ENCODE data around the gene NEDD4L. TPM values are rescaled to one million over a fixed set of nuclear protein-coding genes. Genes with fewer than 3 reads are reported as not detected.

Gene NEDD4L
- total and polyA plus RNA-seq, 5 donors from 2014 or later: 4.4 to 19.6 (median 7.8) TPM

DNA sequence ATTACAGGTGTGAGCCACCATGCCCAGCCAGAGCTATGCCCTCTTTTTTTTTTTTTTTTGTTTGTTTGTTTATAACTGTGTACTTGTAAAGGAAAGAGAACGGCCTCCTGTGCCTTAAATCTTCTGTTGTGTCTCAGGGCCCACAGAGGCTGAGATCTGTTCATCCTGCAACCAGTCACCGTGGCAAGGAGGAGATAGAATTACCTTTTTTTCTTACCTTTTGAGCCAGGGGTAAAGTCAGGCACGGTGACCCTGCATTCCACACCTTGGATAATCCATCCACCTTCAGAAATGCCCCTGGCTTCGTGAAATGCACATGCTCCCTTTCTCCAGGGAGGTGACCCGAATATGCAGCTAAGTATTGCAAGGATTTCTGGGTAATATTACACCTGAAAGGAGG lies 12.8 kb downstream of the NEDD4L start:
- H3K27me3 Mint-ChIP-seq: peaks cover 5% of the 10 kb centered on the region
- Histone ChIP-seq H3K4me1 (ENCODE audit: control insufficient read depth, insufficient read depth, low read length, poor library complexity, severe bottlenecking) (no peaks in the 10 kb centered on the region), H3K27me3 (ENCODE audit: control insufficient read depth, insufficient read depth, low read length) (no peaks in the 10 kb centered on the region), H3K27ac (ENCODE audit: insufficient read depth, low read length, poor library complexity, severe bottlenecking) (no peak overlapping the region), H3K9me3 (ENCODE audit: control insufficient read depth in 2 of 2, low read length in 2 of 2) (no peaks in the 10 kb centered on the region), H3K4me3 (ENCODE audit: low read depth, low read length) (no peak overlapping the region), H3K36me3 (ENCODE audit: control insufficient read depth, insufficient read depth, low read length) (no peaks in the 10 kb centered on the region)
- DNase-seq (no peak), ATAC-seq (ENCODE audit: low read depth in 2 of 2) (no peak)
- H3K4me1 Mint-ChIP-seq: peaks cover 0 to 6% (median 5%) of the 10 kb centered on the region in 4 donors
- no peak overlapping the region for H3K27ac Mint-ChIP-seq
- no peaks in the 10 kb centered on the region for H3K36me3 Mint-ChIP-seq
- H3K9me3 Mint-ChIP-seq: no peaks in the 10 kb centered on the region
- no peak overlapping the region for H3K4me3 Mint-ChIP-seq

DNA sequence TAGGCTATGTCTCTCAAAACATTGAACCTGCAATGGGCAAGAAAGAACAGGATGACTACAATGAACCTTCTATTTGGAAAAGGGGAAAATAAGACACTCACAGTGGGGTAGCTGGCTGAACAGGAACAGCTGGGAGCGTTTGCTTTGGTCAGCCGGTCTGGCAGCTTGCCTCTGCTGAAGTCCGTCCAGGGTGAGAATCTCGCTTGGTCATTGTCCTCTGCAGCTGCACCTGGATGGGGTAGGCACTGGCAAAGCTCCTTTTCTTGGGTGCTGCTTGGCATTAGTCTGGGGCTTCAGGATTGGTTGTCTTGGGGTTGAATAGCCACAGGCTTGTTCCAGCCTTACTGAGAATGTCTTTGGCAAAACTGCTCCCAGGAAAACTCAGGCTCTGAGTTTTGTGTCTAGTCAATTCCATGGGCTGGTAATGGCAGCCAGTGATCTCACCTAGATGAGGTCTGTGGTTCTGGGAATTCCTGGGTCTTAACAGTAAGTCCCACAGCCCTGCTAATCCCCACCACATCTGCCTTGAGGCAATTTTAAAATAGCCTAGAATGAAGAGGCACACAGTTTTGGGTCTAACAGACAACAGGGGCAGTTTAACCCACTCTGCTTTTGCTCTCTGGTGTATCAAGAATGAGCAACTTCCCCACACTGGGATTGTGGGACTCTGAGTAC lies 13.4 kb downstream of the NEDD4L start:
- H3K27ac Mint-ChIP-seq: no peak overlapping the region

DNA sequence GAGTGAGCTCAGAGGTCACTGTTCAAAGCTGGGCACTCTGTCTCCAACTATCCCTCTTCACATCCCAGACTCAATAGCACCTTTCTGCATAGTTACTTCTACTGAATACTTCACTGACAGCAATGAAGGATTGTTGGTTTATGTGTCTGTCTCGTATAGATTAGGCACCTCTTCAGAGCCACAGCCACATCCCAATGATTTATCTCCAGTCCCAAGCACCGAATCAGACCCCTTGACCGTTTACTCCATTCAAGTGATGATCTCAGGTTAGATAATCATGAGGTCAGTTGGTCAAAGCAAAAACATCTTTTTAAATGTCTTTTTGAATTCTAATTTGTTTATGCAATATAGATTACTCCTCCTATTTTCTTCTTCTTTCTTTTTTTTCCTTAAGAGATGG lies 14.7 kb downstream of the NEDD4L start:
- no peak for DNase-seq
- H3K9me3 Mint-ChIP-seq: no peaks in the 10 kb centered on the region

More for the DNA sequence above, 13.4 kb downstream of the NEDD4L start:
- Mint-ChIP-seq H3K36me3 (no peaks in the 10 kb centered on the region), H3K4me1 (peaks cover 0 to under 1% (median 0%) of the 10 kb centered on the region in 4 donors), H3K4me3 (no peak overlapping the region), H3K9me3 (no peaks in the 10 kb centered on the region), H3K27me3 (peaks cover 5% of the 10 kb centered on the region)
- no peaks in the 10 kb centered on the region for H3K9me3 ChIP-seq (ENCODE audit: control insufficient read depth in 2 of 2, low read length in 2 of 2)
- H3K27me3 ChIP-seq (ENCODE audit: control insufficient read depth, insufficient read depth, low read length): no peaks in the 10 kb centered on the region
- H3K36me3 ChIP-seq (ENCODE audit: control insufficient read depth, insufficient read depth, low read length): no peaks in the 10 kb centered on the region
- ATAC-seq (ENCODE audit: low read depth in 2 of 2) (no peak), DNase-seq (no peak)
- no peak overlapping the region for H3K27ac ChIP-seq (ENCODE audit: insufficient read depth, low read length, poor library complexity, severe bottlenecking)
- no peak overlapping the region for H3K4me3 ChIP-seq (ENCODE audit: low read depth, low read length)
- no peaks in the 10 kb centered on the region for H3K4me1 ChIP-seq (ENCODE audit: control insufficient read depth, insufficient read depth, low read length, poor library complexity, severe bottlenecking)

DNA sequence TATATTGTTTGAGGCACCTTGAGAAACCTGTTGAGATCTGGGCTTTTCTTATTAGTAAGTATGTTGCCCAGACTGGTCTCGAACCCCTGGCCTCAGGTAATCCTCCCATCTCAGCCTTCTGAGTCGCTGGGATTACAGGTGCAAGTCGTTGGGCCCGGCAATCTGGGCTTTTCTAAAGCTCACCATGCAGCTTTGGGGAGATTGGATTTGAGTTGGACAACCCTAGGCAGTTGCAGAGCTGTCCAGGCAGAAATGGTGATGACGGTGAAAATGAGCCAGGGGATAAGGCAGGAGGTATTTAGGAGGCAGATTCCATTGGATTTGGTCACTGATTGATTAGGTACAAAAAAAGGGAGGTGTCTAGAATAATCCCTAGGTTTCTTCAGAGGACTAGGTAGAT lies 16.2 kb downstream of the NEDD4L start:
- Mint-ChIP-seq H3K27me3 (no peaks in the 10 kb centered on the region), H3K27ac (no peak overlapping the region), H3K4me3 (no peak overlapping the region), H3K9me3 (no peaks in the 10 kb centered on the region), H3K4me1 (no peaks in the 10 kb centered on the region), H3K36me3 (no peaks in the 10 kb centered on the region)
- Histone ChIP-seq H3K27me3 (ENCODE audit: control insufficient read depth, insufficient read depth, low read length) (no peaks in the 10 kb centered on the region), H3K27ac (ENCODE audit: insufficient read depth, low read length, poor library complexity, severe bottlenecking) (no peak overlapping the region), H3K9me3 (ENCODE audit: control insufficient read depth in 2 of 2, low read length in 2 of 2) (no peaks in the 10 kb centered on the region), H3K36me3 (ENCODE audit: control insufficient read depth, insufficient read depth, low read length) (no peaks in the 10 kb centered on the region), H3K4me1 (ENCODE audit: control insufficient read depth, insufficient read depth, low read length, poor library complexity, severe bottlenecking) (no peaks in the 10 kb centered on the region), H3K4me3 (ENCODE audit: low read depth, low read length) (no peak overlapping the region)
- DNase-seq: no peak
- ATAC-seq (ENCODE audit: low read depth in 2 of 2): no peak

More for the DNA sequence above, 14.7 kb downstream of the NEDD4L start:
- H3K36me3 ChIP-seq (ENCODE audit: control insufficient read depth, insufficient read depth, low read length): no peaks in the 10 kb centered on the region
- no peak overlapping the region for H3K27ac ChIP-seq (ENCODE audit: insufficient read depth, low read length, poor library complexity, severe bottlenecking)
- Mint-ChIP-seq H3K27me3 (peaks cover 1% of the 10 kb centered on the region), H3K27ac (no peak overlapping the region), H3K4me3 (no peak overlapping the region), H3K36me3 (no peaks in the 10 kb centered on the region), H3K4me1 (no peaks in the 10 kb centered on the region)
- no peaks in the 10 kb centered on the region for H3K4me1 ChIP-seq (ENCODE audit: control insufficient read depth, insufficient read depth, low read length, poor library complexity, severe bottlenecking)
- ATAC-seq (ENCODE audit: low read depth in 2 of 2): no peak
- H3K9me3 ChIP-seq (ENCODE audit: control insufficient read depth in 2 of 2, low read length in 2 of 2): no peaks in the 10 kb centered on the region
- no peaks in the 10 kb centered on the region for H3K27me3 ChIP-seq (ENCODE audit: control insufficient read depth, insufficient read depth, low read length)
- H3K4me3 ChIP-seq (ENCODE audit: low read depth, low read length): no peak overlapping the region

DNA sequence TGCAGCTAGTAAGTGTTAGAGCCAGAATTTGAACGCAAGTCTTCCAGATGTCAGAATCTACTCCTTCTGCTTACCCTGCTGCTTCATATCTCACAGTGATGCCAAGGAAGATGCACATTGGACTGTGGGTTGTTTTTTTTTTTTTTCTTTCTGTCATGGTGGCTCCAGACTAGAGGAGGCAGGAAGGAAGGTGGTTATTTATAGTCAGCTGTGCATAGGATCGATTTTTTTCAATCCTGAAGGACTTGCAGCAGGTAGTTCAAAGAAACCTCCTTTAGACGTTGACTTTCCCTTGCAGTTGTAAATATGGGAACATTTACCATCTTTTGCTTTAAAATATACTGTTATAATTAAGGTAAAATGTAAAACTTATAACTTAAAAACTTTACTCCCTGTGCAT lies 17.3 kb downstream of the NEDD4L start:
- ATAC-seq (ENCODE audit: low read depth in 2 of 2): no peak
- no peak for DNase-seq
- H3K36me3 Mint-ChIP-seq: no peaks in the 10 kb centered on the region
- H3K27me3 Mint-ChIP-seq: no peaks in the 10 kb centered on the region
- Histone ChIP-seq H3K9me3 (ENCODE audit: control insufficient read depth in 2 of 2, low read length in 2 of 2) (no peaks in the 10 kb centered on the region), H3K36me3 (ENCODE audit: control insufficient read depth, insufficient read depth, low read length) (no peaks in the 10 kb centered on the region), H3K27ac (ENCODE audit: insufficient read depth, low read length, poor library complexity, severe bottlenecking) (no peak overlapping the region), H3K27me3 (ENCODE audit: control insufficient read depth, insufficient read depth, low read length) (no peaks in the 10 kb centered on the region), H3K4me3 (ENCODE audit: low read depth, low read length) (no peak overlapping the region), H3K4me1 (ENCODE audit: control insufficient read depth, insufficient read depth, low read length, poor library complexity, severe bottlenecking) (no peaks in the 10 kb centered on the region)
- no peaks in the 10 kb centered on the region for H3K4me1 Mint-ChIP-seq
- no peak overlapping the region for H3K4me3 Mint-ChIP-seq
- no peaks in the 10 kb centered on the region for H3K9me3 Mint-ChIP-seq
- H3K27ac Mint-ChIP-seq: no peak overlapping the region

DNA sequence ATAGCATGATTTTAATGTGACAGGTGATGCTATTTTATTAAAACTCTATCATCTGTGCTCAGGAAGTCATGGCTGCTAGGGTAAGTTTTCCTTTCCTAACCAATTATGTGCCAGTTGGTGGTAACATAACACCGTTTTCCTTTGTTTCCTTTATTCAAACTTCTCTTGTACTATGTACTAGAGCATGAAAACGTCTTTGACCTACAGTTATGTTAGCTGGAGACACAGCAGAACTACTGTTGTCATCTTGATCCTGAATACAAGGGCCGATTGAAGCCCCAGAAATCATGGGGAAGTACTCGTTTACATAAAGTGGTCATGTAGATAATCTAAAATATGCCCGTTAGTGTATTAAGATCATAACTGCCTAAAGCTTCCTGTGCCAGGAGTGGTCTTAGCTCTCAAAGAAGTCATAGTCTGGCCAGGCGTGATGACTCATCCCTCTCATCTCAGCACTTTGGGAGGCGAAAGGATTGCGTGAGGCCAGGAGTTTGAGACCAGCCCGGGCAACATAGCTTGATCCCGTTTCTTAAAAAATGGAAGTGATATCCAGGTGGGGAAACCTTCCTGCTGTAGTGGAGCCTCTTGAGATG lies 20.5 kb downstream of the NEDD4L start:
- ATAC-seq (ENCODE audit: low read depth in 2 of 2): no peak
- Histone ChIP-seq H3K4me1 (ENCODE audit: control insufficient read depth, insufficient read depth, low read length, poor library complexity, severe bottlenecking) (no peaks in the 10 kb centered on the region), H3K27me3 (ENCODE audit: control insufficient read depth, insufficient read depth, low read length) (no peaks in the 10 kb centered on the region), H3K9me3 (ENCODE audit: control insufficient read depth in 2 of 2, low read length in 2 of 2) (no peaks in the 10 kb centered on the region), H3K27ac (ENCODE audit: insufficient read depth, low read length, poor library complexity, severe bottlenecking) (no peak overlapping the region), H3K36me3 (ENCODE audit: control insufficient read depth, insufficient read depth, low read length) (no peaks in the 10 kb centered on the region), H3K4me3 (ENCODE audit: low read depth, low read length) (no peak overlapping the region)
- Mint-ChIP-seq H3K4me1 (no peaks in the 10 kb centered on the region), H3K9me3 (no peaks in the 10 kb centered on the region), H3K36me3 (no peaks in the 10 kb centered on the region), H3K27ac (no peak overlapping the region), H3K27me3 (peaks cover 6% of the 10 kb centered on the region), H3K4me3 (no peak overlapping the region)
- DNase-seq: no peak

DNA sequence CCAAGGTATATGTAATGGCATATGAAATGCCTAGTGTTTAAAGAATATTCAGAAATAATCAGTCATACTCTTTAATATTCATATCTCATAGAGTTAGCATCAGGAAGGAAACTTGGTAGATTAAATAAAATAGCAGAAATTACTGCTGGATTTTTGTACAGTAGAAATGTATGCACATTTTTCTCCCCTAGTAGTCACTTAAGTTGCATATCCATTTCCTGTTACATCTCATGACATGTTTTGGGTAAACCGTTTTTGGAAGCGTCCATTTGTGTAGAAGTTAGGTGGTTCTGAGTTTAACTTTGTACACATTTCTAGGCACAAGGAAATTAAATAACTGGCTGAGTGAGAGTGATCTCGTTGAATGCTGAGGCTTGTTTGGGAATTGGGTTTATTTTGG lies 21.9 kb downstream of the NEDD4L start:
- no peak overlapping the region for H3K27ac Mint-ChIP-seq
- H3K27ac ChIP-seq (ENCODE audit: insufficient read depth, low read length, poor library complexity, severe bottlenecking): no peak overlapping the region
- peaks cover 7% of the 10 kb centered on the region for H3K27me3 Mint-ChIP-seq
- no peaks in the 10 kb centered on the region for H3K9me3 Mint-ChIP-seq
- no peaks in the 10 kb centered on the region for H3K36me3 Mint-ChIP-seq
- H3K9me3 ChIP-seq (ENCODE audit: control insufficient read depth in 2 of 2, low read length in 2 of 2): no peaks in the 10 kb centered on the region
- H3K36me3 ChIP-seq (ENCODE audit: control insufficient read depth, insufficient read depth, low read length): no peaks in the 10 kb centered on the region
- no peak for DNase-seq
- no peaks in the 10 kb centered on the region for H3K4me1 ChIP-seq (ENCODE audit: control insufficient read depth, insufficient read depth, low read length, poor library complexity, severe bottlenecking)
- no peak overlapping the region for H3K4me3 Mint-ChIP-seq
- no peak for ATAC-seq (ENCODE audit: low read depth in 2 of 2)
- H3K4me3 ChIP-seq (ENCODE audit: low read depth, low read length): no peak overlapping the region
- H3K4me1 Mint-ChIP-seq: no peaks in the 10 kb centered on the region
- H3K27me3 ChIP-seq (ENCODE audit: control insufficient read depth, insufficient read depth, low read length): no peaks in the 10 kb centered on the region

DNA sequence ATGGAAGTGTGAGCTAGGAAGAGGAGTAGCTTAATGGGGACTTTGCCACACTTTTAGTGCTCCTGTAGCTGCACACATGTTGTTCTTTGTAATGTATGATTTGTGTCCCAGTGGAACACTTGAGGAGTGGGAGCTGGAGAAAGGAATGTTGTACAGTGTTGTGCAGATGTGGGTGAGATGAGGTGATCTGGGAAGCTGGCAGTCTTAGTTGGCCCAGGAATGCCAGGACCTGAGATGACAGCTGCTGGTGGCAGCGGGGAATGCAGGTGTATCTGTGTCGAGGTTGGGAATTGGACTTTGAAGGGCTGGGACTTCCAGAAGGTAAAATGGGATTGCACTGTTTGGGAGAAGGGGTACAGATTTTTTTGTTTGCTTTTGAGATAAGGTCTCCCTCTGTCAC lies 23.6 kb downstream of the NEDD4L start:
- peaks cover 0 to 2% (median 0%) of the 10 kb centered on the region in 7 donors for H3K9me3 Mint-ChIP-seq

More for the DNA sequence above, 23.6 kb downstream of the NEDD4L start:
- H3K27me3 ChIP-seq (ENCODE audit: control insufficient read depth, insufficient read depth, low read length): no peaks in the 10 kb centered on the region
- no peak for DNase-seq
- no peaks in the 10 kb centered on the region for H3K9me3 ChIP-seq (ENCODE audit: control insufficient read depth in 2 of 2, low read length in 2 of 2)
- Mint-ChIP-seq H3K4me3 (no peak overlapping the region), H3K27ac (no peak overlapping the region), H3K4me1 (no peaks in the 10 kb centered on the region), H3K27me3 (peaks cover 9% of the 10 kb centered on the region), H3K36me3 (no peaks in the 10 kb centered on the region)
- no peak overlapping the region for H3K4me3 ChIP-seq (ENCODE audit: low read depth, low read length)
- H3K27ac ChIP-seq (ENCODE audit: insufficient read depth, low read length, poor library complexity, severe bottlenecking): no peak overlapping the region
- no peaks in the 10 kb centered on the region for H3K36me3 ChIP-seq (ENCODE audit: control insufficient read depth, insufficient read depth, low read length)
- ATAC-seq (ENCODE audit: low read depth in 2 of 2): no peak
- no peaks in the 10 kb centered on the region for H3K4me1 ChIP-seq (ENCODE audit: control insufficient read depth, insufficient read depth, low read length, poor library complexity, severe bottlenecking)

Data from CD4-positive, CD25-positive, alpha-beta regulatory T cell (primary cell).